Neutrophil (primary cell): Measurements from ENCODE around the gene CALN1.

ENCODE experiments used
- H3K27ac ChIP-seq: fragments of 200-600 bp; sonication (generic); 2 replicates; pipeline ENCODE4 v1.5.1; 2016; ENCODE audit warnings: mild to moderate bottlenecking, moderate library complexity
- H3K27me3 ChIP-seq: fragments of 200-600 bp; sonication (generic); 2 replicates; pipeline ENCODE4 v1.6.0; 2016; ENCODE audit warnings: mild to moderate bottlenecking
- H3K36me3 ChIP-seq: fragments of 200-600 bp; sonication (generic); 2 replicates; pipeline ENCODE4 v1.5.1; 2017
- H3K4me1 ChIP-seq, 2 experiments: fragments of 200-600 bp in 1 of 2; sonication (generic) in 1 of 2; 1 replicate in 1 of 2; 2 replicates in 1 of 2; pipeline versions ENCODE4 v1.5.1 to v1.6.1; 2013 to 2016; ENCODE audit warnings: low read depth in 1 of 2, low read length in 1 of 2, mild to moderate bottlenecking in 1 of 2, moderate library complexity in 1 of 2; ENCODE audit not compliant: control insufficient read depth in 1 of 2, insufficient read depth in 1 of 2
- H3K4me3 ChIP-seq, 2 experiments: fragments of 200-600 bp in 1 of 2; sonication (generic) in 1 of 2; 1 replicate in 1 of 2; 2 replicates in 1 of 2; pipeline ENCODE4 v1.5.1; 2013 to 2016; ENCODE audit warnings: low read depth in 1 of 2, low read length in 1 of 2, mild to moderate bottlenecking in 1 of 2, moderate library complexity in 1 of 2
- H3K9me3 ChIP-seq: fragments of 200-600 bp; sonication (generic); 2 replicates; pipeline ENCODE4 v1.5.1; 2016
- TF ChIP-seq, protein P1 (sequence below): fragments of 200-600 bp; sonication (generic); IDR thresholded peaks from 2 replicates; pipeline ENCODE4 v1.5.1; 2016; ENCODE audit warnings: antibody characterized with exemption

CALN1 gene

DNA sequence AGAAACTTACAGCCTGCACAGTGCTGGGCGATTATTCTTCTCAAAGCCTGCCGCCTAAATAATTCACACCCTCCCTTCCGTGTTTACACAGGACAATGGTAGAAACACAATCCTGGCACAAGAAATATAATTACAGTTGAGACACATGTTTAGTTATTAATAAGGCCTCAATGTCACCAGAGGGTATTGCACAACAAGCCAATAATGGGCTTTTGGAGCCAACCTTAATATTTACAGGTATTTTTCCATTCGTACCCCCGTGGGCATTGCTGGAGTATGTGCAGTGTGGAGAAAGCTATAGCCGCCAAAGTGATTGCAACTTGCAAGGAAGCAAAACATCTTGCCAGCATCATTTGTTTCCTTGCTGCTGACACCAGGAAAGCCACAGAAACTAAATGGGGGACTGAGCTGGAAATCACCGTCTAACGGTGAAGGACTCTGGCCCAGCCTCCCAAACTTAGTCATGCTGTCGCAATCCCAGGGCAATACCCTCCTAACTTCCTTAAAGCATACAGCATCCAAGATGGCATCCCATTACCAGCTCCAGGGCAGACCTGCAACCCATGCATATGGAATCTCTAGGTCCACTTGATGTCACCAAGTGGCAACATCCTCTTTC, 8.6 kb downstream of the CALN1 start:
- Histone ChIP-seq H3K27me3 (peaks cover 37% of the 10 kb centered on the region), H3K4me1 (no peaks in the 10 kb centered on the region), H3K27ac (no peak overlapping the region), H3K4me3 (no peak overlapping the region), H3K36me3 (no peaks in the 10 kb centered on the region), H3K9me3 (no peaks in the 10 kb centered on the region)
- TF ChIP-seq, protein P1, sequence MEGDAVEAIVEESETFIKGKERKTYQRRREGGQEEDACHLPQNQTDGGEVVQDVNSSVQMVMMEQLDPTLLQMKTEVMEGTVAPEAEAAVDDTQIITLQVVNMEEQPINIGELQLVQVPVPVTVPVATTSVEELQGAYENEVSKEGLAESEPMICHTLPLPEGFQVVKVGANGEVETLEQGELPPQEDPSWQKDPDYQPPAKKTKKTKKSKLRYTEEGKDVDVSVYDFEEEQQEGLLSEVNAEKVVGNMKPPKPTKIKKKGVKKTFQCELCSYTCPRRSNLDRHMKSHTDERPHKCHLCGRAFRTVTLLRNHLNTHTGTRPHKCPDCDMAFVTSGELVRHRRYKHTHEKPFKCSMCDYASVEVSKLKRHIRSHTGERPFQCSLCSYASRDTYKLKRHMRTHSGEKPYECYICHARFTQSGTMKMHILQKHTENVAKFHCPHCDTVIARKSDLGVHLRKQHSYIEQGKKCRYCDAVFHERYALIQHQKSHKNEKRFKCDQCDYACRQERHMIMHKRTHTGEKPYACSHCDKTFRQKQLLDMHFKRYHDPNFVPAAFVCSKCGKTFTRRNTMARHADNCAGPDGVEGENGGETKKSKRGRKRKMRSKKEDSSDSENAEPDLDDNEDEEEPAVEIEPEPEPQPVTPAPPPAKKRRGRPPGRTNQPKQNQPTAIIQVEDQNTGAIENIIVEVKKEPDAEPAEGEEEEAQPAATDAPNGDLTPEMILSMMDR, result no peak

DNA sequence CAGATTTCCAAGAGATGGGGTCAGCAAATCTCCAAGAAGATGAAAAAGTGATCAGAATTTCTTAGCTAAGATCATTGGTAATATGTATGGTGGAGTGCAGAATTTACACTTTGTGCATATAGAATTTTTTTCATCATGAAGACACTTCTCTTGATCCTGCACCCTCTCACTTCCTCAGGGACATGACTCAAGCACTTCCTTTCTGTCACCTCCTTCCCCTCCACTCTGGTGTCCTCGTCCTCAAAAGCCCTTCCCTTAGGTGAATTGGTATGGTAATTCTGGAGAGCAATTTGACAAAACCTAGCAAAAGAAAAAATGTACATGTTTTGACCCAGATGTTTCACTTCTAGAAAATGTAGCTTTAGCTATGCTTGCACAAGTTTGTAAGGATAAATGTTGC, 18.1 kb downstream of the CALN1 start:
- H3K36me3 ChIP-seq, result no peaks in the 10 kb centered on the region
- H3K4me3 ChIP-seq, result no peak overlapping the region
- H3K9me3 ChIP-seq, result no peaks in the 10 kb centered on the region
- no peaks in the 10 kb centered on the region for H3K27me3 ChIP-seq
- H3K27ac ChIP-seq, result no peak overlapping the region
- no peaks in the 10 kb centered on the region for H3K4me1 ChIP-seq
- TF ChIP-seq, protein P1, result no peak

DNA sequence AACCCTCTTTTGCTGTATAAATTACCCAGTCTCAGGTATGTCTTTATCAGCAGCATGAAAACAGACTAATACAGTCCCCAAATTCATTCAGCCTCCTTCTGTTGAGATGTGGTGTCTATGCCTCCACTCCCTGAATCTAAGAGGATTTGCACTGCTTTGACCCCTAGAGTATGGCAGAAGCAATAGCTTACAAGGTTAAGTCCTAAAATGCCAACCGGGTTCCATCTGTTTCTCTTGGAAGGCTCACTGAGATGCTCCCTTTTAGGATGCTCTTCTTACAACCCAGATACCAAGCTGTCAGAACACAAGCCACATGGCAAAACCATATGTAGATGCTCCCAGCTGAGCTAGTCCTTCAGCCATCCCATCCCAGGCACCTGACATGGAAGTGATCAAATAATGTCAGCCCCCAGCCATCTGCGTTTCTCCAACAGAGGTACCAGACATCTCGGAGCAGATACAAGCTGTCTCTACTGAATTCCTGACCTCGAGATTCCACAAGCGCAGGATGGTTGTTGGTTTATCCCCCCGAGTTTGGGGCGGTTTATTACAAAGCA, 20.2 kb downstream of the CALN1 start:
- Histone ChIP-seq H3K36me3 (no peaks in the 10 kb centered on the region), H3K4me3 (no peak overlapping the region), H3K4me1 (no peaks in the 10 kb centered on the region), H3K27me3 (no peaks in the 10 kb centered on the region), H3K9me3 (no peaks in the 10 kb centered on the region), H3K27ac (no peak overlapping the region)
- TF ChIP-seq, protein P1, result no peak

DNA sequence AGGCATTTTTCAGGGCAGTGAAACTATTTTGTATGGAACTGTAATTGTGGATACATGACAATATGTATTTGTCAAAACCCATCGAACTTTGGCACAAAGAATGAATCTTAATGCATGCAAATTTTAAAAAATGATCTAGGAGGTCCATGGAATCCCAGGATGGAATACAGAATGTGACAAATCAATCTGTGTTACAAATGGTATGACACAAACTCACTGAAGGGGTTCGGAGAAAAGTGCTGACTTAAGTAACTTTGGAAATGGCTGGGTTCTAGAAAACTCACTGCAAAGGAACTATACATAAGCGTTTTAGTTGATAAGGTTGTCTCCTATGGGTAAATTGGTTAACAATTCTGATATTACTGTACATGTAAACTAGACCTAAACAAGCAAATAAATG, 26.0 kb downstream of the CALN1 start:
- peaks cover 0 to 4% of the 10 kb centered on the region in 2 experiments for H3K4me1 ChIP-seq
- no peaks in the 10 kb centered on the region for H3K27me3 ChIP-seq
- H3K4me3 ChIP-seq, result no peak overlapping the region
- TF ChIP-seq, protein P1, result no peak
- no peaks in the 10 kb centered on the region for H3K9me3 ChIP-seq
- no peak overlapping the region for H3K27ac ChIP-seq
- H3K36me3 ChIP-seq, result no peaks in the 10 kb centered on the region

DNA sequence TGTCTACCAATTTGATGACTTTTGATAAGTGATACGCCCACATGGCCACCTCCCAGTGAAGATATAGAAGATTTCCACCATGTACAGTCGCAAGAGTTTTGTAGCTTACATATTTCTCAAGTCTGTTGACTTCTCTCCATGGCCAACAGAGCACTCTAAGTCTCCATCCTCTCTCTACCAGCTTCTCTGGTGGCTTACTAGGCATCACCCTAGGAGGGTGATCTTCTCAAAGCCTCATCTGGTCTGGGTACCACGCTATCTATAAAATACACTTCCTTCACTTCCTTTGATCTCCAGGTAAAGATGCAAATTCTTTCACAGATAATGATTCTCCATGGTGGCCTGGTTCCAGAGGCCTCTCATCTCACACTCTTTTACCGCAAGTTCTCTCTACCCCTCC, 49.9 kb downstream of the CALN1 start:
- Histone ChIP-seq H3K4me3 (no peak overlapping the region), H3K4me1 (no peaks in the 10 kb centered on the region), H3K9me3 (no peaks in the 10 kb centered on the region), H3K27me3 (no peaks in the 10 kb centered on the region), H3K27ac (no peak overlapping the region), H3K36me3 (no peaks in the 10 kb centered on the region)
- TF ChIP-seq, protein P1, result no peak
